HG03457 (cell line): Measurements from ENCODE around the gene CDH23.

Source experiments
- ATAC-seq: cut with Tn5 transposase; IDR thresholded peaks from one replicate; pipeline ENCODE4 v1.9.1; 2021; ENCODE audit warnings: moderate number of reproducible peaks; ENCODE audit not compliant: unreplicated experiment

CDH23 gene

DNA sequence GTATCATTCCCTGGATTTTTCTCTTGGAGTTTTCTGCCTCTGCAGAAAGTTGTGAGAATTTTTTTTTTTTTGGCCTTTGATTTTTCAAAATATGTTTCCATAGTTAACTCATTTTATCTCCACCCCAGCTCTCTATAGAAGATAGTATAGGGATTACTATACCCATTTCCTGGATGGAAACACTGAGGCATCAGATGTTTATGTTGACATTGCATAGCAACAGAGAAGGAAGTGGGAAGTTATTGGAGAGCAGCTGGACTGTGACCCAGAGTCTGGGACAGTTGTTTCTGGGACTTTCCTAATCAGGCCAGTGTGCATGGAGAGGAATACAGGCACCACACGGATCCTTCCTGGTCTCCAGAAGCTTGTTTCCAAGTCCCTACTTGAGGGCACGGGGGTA, 158.0 kb downstream of the CDH23 start:
- no peak for ATAC-seq

DNA sequence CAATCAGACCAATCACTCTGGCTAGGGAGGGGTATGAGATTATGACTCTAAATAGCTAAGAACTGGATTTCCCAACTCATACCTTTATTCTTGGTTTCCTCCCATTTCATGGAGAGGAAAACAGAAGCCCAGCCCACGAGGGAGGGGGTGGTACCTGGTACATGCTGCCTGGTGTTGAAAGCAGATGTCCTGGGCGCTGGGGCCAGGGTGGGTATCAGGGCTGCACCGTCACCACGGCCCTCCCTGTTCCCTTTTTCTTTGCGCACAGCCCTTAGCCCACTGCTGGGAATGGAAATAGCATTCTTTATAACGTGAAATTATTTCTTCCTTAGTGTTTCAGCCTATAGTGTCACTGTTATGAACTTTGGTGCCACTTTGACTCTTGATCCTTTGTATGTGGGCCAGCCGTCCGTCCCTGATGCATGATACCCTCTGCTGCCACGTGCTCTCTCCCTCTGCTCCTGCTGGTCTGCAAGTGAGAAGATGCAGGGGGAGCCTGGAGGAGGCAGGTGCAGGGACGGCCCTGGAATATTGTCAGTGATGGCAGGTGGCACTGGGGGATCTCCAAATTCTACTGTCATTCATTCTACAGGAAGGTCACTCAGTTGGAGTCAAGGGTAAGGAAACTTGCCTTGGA, 158.5 kb downstream of the CDH23 start:
- no peak for ATAC-seq

GRCh38 chr10:71555724-71556119, 159.0 kb downstream of the CDH23 start:
- ATAC-seq, result no peak

DNA sequence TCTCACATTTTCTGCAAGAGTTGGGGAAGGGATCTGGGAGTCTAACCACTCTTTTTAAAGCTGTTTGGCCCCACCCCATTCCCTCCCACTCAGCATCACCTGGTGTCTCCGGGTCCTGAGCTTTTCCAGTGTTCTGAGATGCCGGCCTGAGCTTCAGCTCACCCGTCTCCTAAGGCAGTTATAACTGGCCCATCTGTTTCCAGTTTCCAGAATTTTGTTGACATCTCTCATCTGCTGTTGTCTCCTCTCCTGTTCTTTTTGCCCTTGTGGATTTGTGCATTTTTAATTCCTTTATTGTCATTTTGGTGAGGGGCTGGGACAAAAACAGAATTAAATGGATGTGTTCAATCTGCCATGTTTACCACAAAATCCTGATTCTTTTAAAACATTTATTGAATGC, 162.3 kb downstream of the CDH23 start:
- no peak for ATAC-seq

- ATAC-seq, result no peak
These were observed 164.4 kb downstream of the CDH23 start for GRCh38 chr10:71561003-71561574.

DNA sequence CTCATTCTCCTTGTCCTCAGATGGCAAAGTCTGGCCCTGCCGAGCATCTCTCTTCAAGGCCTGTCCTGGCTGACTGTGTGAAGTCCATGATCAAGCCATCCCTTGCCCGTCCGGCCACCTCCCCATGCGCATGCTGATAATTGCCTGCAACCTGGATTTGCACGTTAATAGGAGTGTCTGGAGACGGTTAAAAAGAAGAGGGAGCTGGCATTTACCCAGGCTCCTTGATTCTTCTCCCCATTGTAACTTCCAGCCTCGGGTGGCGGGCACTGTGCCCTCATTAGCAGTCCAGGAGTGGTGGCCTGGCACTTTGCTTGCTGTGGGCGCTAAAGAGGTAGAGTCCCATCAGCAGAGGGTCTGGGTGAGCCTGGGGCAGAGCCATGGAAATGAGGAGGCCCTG, 165.5 kb downstream of the CDH23 start:
- ATAC-seq, result no peak

DNA sequence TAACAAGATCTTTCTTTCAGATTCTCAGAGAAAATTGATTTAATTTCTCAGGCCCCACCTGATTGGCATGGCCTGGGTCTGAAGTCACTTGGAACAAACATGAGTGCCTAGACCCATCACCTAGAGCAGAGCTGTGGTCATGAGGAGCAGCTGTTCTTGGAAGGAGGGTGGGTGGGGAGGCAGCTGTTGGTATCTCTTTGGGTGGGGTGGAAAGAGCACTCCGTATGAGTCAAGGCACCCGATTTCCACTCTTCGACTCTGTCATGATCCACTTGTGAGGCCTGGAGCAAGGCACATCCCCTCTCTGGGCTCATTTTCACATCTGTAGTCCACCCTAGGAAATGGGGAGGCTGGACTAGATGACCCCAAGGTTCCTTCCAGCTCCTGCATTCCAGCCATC, 166.2 kb downstream of the CDH23 start:
- no peak for ATAC-seq

DNA sequence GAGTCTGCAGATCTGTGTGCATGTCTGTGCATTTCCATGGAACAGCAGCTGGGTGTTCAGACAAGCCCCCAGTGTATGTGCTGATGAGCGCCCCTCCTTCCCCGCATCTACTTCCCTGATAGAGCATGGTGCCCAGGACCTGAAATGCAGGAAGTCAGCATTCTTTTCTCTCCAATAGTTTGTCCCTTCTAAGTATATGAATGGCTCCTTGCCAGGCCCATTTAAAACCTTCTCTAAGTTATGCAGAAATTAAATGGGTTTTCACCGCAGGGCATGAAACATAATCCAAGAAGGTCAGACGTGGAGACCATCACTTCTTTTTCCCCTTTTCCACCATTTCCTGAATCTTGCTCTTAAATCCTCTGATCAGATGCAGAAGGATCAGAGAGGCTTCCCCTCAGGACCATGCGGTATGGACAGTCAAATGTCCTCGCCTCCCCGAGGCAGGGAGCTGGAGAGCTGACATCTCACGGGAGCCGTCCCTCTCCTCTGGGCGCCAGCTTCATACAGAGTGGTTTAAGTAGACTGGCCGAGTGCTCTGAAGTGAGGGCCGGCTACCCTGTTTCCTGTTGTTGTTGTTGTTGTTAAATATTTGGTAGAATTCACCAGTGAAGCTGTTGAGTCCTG, 167.6 kb downstream of the CDH23 start:
- ATAC-seq, result no peak

DNA sequence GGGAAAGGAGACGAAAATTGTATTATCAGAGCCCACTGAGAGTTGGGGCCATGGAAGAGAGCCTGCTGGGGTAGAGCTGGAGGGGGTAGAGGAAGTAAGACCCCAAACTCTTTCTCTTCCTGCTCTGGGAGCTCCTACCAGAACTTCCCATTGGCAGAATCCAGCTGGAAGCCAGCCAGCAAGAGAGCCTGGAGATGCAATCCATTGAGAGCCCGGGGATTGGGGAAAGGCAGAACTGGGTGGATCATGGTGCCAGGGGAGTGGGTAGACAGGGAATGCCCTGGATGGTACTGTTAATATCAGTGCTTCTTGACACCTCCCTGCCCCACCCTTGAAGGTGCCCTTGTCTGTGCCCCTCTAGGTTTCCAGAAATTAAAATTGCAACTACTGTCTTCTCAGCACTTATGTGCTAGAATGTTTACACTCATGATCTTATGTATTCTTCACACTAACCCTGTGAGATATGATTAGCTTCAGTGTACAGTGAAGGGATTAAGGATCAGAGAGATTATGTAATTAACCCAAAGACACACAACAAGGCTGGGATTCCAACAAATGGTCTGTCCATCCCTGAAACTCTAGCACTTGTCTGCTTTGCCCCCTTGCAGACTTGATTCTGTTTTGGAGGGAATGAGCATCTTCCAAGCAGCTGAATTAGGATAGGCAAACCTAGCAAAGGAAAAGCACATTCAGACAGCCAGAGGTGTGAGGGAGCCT, 168.7 kb downstream of the CDH23 start:
- ATAC-seq, result no peak

DNA sequence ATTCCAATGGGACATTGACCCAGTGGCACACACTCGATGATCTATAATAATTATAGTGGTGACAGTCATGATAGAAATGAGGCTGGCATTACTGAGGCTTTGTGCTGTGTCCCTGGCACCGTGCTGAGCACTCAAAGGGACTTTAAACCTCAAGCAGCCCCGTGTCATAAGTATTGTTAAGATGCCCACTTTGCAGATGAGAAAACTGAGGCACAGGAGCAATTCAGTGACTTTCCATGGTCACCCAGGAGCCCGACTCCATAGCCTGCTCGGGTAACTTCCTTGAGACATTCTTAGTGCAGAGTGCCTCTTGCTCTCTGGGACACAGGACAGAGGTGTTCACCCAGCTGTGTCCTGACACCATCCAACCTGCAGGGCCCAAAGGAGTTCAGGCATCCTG, 170.3 kb downstream of the CDH23 start:
- no peak for ATAC-seq

DNA sequence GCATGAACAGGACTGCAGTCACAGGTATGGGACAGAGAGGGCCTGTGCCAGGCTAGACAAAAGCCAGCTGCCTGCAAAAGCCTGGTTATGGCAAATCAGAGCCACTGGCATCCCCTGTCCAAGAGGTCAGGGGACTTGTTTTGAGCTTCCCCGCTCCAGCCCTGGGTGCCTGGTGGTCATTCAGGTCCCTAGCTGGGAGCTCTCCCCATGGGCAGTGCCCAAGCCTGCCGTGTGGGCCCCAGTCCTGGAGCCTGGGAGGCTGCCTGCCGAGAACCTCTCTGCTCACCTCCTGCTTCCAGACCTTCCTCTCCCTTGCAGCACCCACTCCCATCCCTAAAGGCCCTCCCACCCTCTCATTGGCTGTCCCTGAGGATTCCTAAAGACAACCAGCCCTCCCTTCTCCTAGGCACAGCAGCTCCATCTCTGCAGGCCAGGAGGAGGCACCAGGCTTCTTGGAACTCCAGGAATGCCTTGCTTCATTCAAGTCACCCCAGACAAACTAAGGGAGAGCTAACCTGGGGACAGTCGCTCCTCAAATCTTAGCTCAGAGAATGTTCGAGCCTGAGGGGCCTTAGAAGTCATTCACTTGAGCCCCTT, 172.3 kb downstream of the CDH23 start:
- ATAC-seq, result no peak

- no peak for ATAC-seq
These were observed 173.3 kb downstream of the CDH23 start for GRCh38 chr10:71569775-71570588.

DNA sequence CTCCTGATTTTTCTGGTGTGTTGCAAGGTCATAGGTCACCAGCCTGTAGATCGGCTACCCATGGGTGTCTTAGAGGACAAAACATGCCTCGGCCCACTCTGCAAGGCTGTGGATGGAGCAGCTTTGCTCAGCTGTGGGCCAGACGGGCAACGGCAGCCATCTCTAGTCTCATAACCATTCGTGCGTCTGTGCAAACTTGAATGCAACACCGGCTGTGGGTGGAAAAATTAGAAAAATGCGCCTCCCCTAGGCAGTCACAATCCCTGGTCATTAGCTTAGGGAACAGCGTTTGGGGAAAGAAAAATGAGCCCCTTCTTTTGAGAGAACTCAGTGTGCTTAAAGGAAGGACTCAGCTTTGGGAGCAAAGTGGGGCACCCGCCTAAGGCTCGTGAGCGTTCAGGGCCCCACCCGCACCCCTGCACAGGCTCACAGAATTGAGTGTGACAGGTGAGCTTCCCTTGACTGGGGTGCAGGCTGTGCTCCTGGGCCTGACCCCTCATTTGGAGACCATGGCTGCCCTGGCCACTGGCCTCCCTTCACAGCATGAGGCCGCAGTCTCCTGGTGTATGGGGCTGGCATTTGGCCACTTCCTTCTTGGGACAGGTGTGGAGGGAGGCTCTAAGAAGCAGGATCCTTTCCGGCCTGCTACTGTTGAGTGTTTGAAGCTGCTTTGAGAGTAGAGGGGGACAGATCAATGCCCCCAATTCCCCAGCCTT, 174.9 kb downstream of the CDH23 start:
- no peak for ATAC-seq

GRCh38 chr10:71572962-71573361, 176.2 kb downstream of the CDH23 start:
- no peak for ATAC-seq

- ATAC-seq, result no peak
These were observed 177.1 kb downstream of the CDH23 start for GRCh38 chr10:71573562-71574518.

GRCh38 chr10:71575451-71575850, 178.7 kb downstream of the CDH23 start:
- ATAC-seq, result no peak

- no peak for ATAC-seq
These were observed 179.4 kb downstream of the CDH23 start for GRCh38 chr10:71575934-71576801.

GRCh38 chr10:71576842-71577241, 180.1 kb downstream of the CDH23 start:
- no peak for ATAC-seq
